Pons (tissue), 1 donor: ENCODE measurements around the gene CDSN.

Experiments used
- DNase-seq: peaks from one replicate; pipeline ENCODE4 v3.0.0-alpha.2; 2016; ENCODE audit warnings: low spot score

Gene CDSN

DNA sequence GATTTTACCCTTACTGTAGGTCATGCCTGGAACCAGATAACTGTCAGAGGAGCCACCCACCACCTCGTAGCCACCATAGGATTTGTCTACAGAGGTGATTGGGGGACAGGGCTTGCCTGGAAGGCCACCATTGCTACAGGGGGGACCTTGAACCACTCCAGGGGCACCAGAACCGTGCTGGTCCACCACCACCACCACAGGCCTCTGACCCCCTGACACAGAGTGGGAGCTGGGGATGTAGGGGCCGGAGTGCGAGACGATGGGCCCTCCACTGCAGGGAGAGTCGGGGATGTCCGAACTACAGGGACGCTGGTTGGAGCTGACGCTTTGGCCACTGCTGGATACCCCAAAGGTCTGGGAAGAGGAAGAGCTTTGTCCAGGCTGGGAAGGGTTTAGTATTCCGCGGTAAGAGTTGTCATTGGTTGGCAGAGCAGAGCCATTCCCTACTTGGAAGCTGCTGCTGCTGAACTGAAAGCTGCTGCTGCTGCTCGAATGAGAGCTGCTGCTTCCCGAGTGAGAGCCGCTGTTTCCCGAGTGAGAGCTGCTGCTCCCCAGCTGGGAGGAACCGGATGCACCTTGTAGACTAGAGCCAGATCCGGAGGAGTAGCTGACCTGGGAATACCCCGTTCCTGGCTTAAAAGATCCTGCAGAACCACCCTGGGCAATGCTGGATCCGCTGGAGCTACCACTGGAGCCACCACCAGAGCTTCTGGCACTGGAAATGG is 3.4 kb downstream of the CDSN start:
- DNase-seq: no peak

DNA sequence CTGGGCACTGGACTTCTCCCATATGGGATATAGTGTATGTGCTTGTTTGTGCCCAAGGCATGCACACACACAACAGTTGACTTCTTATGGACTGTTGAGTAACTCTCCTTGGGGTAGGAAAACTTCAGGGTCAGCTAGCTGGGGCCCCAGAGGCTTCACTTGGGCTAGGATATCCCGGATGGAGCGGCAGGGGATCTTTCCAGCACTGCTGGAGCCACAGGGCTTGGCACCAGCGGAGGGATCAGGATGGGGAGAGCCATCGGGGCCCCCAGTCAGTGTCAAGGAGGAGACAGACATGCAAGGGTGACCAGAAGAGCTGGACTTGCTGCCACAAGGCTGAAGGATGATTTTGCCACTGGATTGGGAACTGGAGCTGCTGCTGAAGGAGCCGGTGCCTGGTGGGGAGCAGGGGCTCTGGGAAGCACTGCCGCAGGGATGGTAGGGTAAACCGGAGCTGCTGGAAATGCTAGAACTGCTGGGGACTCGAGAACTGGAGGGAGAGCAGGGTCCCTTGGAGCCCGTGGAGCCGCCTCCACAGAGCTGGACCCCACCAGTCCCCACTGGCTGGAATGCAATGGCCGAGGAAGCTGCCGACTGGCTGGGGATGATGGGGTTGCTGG is 4.2 kb downstream of the CDSN start:
- no peak for DNase-seq

DNA sequence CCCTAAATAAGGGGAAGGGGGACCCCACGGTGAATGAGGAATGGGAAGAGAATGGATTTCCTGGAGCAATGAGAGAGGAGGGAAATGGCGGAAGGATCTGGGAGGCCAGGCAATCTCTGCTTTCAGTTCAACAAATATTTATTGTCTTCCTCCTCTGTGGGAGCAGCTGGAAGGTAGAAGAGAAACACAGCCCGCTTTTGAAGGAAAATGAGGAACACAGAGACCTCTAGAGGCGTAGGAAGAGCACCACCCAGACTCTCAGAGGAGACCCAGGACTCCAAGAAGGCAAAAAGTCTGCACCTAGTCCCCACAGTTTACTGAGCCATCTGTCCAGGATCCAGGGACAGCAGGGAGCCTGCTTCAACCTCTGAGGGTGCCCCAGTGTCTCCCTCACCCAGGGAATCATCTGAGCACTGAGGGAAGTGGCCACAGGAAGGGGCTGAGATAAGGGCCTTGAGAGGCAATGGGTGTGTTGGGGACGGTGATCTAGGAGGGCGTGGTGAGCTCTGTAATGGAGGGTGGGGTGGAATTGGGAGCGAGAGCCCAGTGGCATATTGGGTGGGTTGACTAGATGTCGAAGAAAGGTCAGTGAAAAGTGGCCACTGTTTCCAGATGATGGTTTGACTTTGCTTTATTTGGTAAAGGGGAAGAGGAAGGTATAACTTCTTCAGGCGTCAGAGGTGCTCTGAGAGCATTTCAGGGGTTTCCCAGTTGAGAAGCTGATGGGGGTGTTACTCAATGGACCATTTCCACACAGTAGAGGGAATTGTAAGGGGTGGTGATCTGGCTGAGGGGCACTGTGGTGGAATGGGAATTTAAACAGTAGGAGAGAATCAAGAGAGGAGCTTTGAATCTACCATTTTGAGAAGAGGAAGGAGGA is 5.0 kb downstream of the CDSN start:
- peak; percentile 85 for DNase-seq

DNA sequence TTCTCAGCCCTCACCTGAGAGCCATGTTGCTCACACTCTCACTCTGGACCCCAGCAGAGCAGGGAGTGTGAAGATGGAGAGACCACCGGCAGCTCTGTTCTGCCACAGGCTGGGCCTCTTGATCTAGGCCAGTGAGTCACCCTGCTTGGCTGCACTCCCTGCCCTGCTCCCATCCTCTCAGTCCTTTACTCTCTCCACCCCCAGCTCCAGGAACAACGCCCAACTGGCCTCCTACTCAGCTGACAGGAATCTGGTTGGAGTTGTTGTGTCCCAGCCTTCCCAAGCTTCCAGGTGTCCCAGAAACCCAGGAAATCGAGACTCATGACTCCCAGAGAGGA is 5.7 kb downstream of the CDSN start, which contains the start of gene PSORS1C1:
Gene PSORS1C1 (plus strand): TSS at position 260 of the 338 bp plus-strand sequence. CDS start 14,833 bp downstream, outside the sequence.
- DNase-seq: peak; percentile 53

DNA sequence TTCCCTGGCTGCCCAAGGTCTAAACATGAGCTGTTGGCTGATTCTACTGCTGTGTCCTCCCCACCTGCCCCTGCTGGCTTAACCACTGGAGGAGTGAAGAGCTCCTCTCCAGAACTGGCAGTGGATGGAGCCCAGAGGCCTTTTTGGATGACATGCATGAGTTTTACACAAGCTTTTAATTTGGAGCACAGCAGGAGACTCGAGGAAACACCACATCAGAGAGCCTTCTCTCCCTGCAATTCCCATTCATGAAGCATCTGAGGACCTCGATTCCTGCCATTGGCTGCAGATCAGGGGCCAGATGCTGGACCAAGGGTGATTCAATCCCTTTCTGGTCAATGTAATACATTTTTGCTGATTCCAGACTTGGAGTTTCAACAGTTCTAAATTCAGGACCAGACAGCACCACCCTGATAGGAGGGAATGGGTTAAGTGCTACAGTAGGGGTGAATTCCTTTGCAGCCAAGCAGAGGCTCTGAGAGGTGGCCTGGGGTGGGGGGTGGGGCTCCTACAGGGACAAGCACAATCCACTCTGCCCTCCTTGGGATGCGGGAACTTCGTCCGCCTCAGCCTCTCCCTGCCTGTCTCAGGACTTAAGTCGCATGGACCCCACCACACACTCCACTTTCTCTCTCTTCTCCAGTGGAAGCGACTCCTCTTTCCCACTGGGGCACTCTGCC is 6.2 kb downstream of the CDSN start:
- DNase-seq: no peak

GRCh38 chr6:31112478-31112877 is 7.8 kb downstream of the CDSN start, which contains the start of gene C6orf15:
Gene C6orf15 (minus strand): TSS chr6:31112575. CDS start chr6:31112555, 20 bp downstream.
- DNase-seq: no peak

GRCh38 chr6:31111712-31112111 is 8.5 kb downstream of the CDSN start:
- no peak for DNase-seq

- no peak for DNase-seq
Observed at GRCh38 chr6:31110825-31111582, 9.2 kb downstream of the CDSN start.

GRCh38 chr6:31107052-31107451 is 13.2 kb downstream of the CDSN start:
- DNase-seq: no peak

GRCh38 chr6:31103136-31103535 is 17.1 kb downstream of the CDSN start:
- DNase-seq: no peak

GRCh38 chr6:31098449-31098938 is 21.8 kb downstream of the CDSN start:
- no peak for DNase-seq

DNA sequence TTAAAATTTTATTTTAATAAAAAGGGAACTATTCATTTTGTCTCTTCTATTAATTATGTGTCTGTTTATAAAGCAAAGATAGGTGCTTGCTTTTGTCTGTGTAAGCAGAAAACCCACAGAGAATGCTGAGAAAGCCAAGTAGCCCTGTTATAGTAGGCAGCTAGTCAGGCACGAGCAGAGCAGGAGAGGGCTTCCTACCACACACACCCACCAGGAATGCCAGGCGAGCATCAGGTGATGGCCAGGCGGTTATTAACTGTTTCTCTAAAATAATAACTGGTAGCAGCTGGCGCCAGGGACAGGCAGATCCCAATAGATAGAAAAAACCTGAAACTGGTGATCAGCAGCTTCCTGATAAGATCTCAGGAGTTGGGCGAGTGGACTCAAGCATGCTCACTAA is 23.6 kb downstream of the CDSN start:
- DNase-seq: no peak

GRCh38 chr6:31096215-31096614 is 24.0 kb downstream of the CDSN start:
- no peak for DNase-seq

GRCh38 chr6:31094389-31094881 is 25.8 kb downstream of the CDSN start:
- DNase-seq: peak; percentile 55

DNA sequence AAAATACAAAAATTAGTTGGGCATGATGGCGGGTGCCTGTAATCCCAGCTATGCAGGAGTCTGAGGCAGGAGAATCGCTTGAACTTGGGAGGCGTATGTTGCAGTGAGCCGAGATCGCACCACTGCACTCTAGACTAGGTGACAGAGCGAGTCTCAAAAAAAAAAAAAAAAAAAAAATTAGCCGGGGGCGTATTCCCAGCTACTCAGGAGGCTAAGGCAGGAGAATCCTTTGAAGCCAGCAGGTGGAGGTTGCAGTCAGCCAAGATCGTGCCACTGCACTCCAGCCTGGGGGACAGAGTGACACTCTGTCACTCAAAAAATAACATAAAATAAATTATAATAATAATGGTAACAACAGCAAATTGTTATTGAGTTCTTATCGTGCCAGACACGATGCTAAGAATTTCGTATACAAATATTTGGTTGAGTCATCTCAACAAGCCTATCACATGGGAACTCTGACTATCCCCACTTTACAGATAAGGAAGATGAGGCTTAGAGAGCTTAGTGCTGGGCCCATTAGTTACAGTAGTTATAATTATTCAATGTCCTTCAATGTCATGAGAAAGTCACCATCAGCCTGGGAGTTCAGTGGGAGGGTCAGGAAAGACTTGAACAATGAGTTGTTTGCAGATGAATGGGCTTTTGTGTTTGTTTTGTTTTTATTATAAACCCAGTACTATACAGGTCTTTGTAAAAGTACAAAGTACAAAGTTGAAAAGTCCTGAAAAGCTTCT is 27.3 kb downstream of the CDSN start:
- DNase-seq: peak; percentile 84

DNA sequence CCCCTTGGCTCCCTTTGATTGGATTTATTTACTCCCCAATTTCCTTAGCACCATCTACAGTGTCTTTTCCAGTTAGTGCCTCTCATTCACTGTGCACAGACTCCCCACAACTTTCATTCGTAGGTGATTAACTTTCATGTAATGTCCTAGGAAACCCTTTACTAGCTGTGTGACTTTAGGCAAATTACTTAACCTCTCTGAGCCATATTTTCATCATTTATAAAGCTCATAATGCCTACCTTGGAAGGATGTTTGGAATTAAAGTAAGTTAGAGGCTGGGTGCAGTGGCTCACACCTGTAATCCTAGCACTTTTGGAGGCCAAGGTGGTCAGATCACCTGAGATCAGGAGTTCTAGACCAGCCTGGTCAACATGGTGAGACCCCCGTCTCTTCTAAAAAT is 28.0 kb downstream of the CDSN start:
- no peak for DNase-seq

DNA sequence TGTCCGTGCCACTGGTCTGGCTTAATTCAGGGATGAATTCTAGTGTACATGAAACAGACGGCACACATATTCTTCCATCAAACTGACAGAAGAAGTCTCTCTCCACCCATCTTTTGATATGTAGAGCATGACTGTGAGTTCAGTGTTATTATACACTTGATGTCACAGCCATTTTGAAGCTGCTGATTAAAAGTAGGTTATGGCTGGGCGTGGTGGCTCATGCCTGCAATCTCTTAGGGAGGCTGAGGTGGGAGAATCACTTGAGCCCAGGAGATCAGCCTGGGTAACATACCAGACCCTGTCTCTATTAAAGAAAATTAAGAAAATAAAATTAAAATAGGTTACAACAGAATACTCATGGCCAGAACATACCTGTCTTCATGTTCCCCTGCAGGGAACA is 28.6 kb downstream of the CDSN start:
- DNase-seq: no peak

GRCh38 chr6:31090973-31091364 is 29.3 kb downstream of the CDSN start:
- no peak for DNase-seq

DNA sequence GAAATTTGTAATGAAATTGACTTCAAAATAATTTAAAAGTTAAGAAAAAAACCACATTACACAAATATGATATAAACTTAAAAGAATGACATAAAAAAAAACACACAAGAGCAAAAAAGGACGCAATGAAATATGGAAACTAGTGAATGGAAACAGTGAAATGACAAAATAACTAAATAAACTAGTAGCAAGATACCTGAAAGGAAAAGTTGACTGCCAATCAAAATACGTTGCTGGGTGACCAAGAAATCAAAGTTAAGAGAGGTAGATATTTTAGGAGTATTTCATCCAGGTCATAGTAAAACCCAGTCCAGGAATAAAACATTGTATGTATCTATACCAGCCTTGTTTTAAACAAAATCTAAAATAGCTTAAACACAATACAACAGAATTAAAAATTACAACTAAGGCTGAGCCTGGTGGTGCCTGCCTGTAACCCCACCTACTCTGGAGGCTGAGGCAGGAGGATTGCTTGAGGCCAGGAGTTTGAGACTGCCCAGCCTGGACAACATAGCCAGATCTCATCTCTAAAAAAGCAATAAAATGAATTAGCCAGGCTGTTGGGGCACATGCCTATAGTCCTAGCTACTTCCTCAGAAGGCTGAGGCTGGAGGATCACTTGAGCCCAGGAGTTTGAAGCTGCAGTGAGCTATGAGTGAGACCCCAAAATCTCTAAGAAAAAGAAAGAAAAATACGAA is 29.8 kb downstream of the CDSN start:
- DNase-seq: no peak
